Spleen (tissue), 7 donors: ENCODE data around the gene CEP152.

Experiments used
- POLR2A ChIP-seq, 3 donors: fragments of 450-650 bp; IDR thresholded peaks; one replicate each; pipeline ENCODE4 v1.5.1; 2017; ENCODE audit warnings: antibody characterized with exemption in 3 of 3, mild to moderate bottlenecking in 1 of 3
- POLR2AphosphoS5 ChIP-seq, 3 donors: sonication (generic); formaldehyde crosslinking; IDR thresholded peaks; one replicate each; pipeline ENCODE4 v1.5.1; 2017; ENCODE audit warnings: antibody characterized with exemption in 3 of 3
- TF ChIP-seq, protein P1 (sequence below), 11 experiments: fragments of 200-600 bp in 7 of 11; fragments of 450-650 bp in 4 of 11; sonication (generic) in 4 of 11; IDR thresholded peaks in 8 of 11; conservative IDR thresholded peaks in 3 of 11; 1 replicate in 7 of 11; 2 replicates in 4 of 11; pipeline versions ENCODE4 v1.4.0 to v1.8.0; 2016 to 2021; ENCODE audit warnings: antibody characterized with exemption in 11 of 11, inconsistent platforms in 4 of 11, mild to moderate bottlenecking in 1 of 11
- donor health status: DM: no; HTN: no; CAD: no; lungs with moderate emphysema.
- donor health status: DM: no; HTN: no; CAD: no.
- donor health status: DM: no; HTN: no; CAD: no.

DNA sequence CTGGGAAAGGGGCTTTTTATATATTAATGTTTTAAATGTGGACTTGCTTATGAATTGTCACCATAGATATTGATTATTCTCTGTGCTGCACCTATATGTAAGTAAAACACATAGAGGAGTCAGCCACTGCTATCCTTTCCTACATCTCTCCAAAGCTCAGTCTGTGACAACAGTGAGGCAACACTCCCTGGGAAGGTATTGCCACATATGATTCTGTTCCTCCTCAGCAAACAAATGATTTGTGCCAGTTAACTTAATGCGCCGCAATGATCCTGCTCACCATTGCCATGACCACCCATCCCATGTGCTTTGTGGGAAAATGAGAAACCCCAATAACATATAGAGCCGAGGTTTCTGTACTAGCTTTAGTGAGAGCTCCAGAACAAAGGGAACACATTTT is 90.2 kb downstream of the CEP152 start:
- TF ChIP-seq, protein P1, sequence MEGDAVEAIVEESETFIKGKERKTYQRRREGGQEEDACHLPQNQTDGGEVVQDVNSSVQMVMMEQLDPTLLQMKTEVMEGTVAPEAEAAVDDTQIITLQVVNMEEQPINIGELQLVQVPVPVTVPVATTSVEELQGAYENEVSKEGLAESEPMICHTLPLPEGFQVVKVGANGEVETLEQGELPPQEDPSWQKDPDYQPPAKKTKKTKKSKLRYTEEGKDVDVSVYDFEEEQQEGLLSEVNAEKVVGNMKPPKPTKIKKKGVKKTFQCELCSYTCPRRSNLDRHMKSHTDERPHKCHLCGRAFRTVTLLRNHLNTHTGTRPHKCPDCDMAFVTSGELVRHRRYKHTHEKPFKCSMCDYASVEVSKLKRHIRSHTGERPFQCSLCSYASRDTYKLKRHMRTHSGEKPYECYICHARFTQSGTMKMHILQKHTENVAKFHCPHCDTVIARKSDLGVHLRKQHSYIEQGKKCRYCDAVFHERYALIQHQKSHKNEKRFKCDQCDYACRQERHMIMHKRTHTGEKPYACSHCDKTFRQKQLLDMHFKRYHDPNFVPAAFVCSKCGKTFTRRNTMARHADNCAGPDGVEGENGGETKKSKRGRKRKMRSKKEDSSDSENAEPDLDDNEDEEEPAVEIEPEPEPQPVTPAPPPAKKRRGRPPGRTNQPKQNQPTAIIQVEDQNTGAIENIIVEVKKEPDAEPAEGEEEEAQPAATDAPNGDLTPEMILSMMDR (IDR thresholded peaks at IDR 0.05 in 8 of 11, conservative IDR thresholded peaks at IDR 0.05 in 3 of 11) = no peak
- TF ChIP-seq POLR2A (IDR thresholded peaks at IDR 0.05) = no peak
- no peak for TF ChIP-seq POLR2AphosphoS5 (IDR thresholded peaks at IDR 0.05)
